Measurements from ENCODE around the gene MAPK14.

- no peak for TF ChIP-seq CTCF (IDR thresholded peaks at IDR 0.05)
- TF ChIP-seq POLR2A (IDR thresholded peaks at IDR 0.05), result no peak
Measured at GRCh38 chr6:36073587-36073986, 46.0 kb downstream of the MAPK14 start.
